Right atrium auricular region (tissue), 2 donors: Measurements from ENCODE around the gene RHOT2. TPM values are rescaled to one million over a fixed set of nuclear protein-coding genes. Genes with fewer than 3 reads are reported as not detected.
"Not testable (repeated sequence)": the region's sequence is repeated elsewhere in the genome, so short reads cannot be mapped to it uniquely, and the experiment has no call there.

Experiments used
- DNase-seq: peaks from one replicate; pipeline ENCODE4 v3.0.0-alpha.2; 2019; ENCODE audit warnings: low spot score
- H3K27ac ChIP-seq, 2 donors: fragments of 200-600 bp; sonication (generic); 1 replicate in 1 of 2; 2 replicates in 1 of 2; pipeline ENCODE4 v1.5.1; 2016 to 2019
- H3K27me3 ChIP-seq, 2 donors: fragments of 200-600 bp; sonication (generic); one replicate each; pipeline versions ENCODE4 v1.5.1 to v1.6.0; 2017 to 2019
- H3K36me3 ChIP-seq: fragments of 200-600 bp; sonication (generic); one replicate; pipeline ENCODE4 v1.5.1; 2016
- H3K4me1 ChIP-seq, 2 donors: fragments of 200-600 bp; sonication (generic); one replicate each; pipeline versions ENCODE4 v1.5.1 to v1.6.0; 2017 to 2019
- H3K4me3 ChIP-seq, 2 donors: fragments of 200-600 bp; sonication (generic); 1 replicate in 1 of 2; 2 replicates in 1 of 2; pipeline ENCODE4 v1.5.1; 2017 to 2019; ENCODE audit warnings: mild to moderate bottlenecking in 1 of 2, moderate library complexity in 1 of 2
- H3K9me3 ChIP-seq, 2 donors: fragments of 200-600 bp; sonication (generic); one replicate each; pipeline ENCODE4 v1.5.1; 2019
- total RNA-seq, 2 donors: library from RNA; depleted of rRNA; stranded (reverse); fragments of >200 nt; gene quantifications; one replicate each; pipeline ENCODE4 v1.1.0, GENCODE V29; 2016
- TF ChIP-seq, protein P1 (sequence below), 2 donors: fragments of 200-600 bp; sonication (generic); IDR thresholded peaks; one replicate each; pipeline ENCODE4 v1.5.1; 2019; ENCODE audit warnings: antibody characterized with exemption in 2 of 2

The RHOT2 gene
- total RNA-seq, 2 donors from 2014 or later, result 37.8 to 42.8 TPM

DNA sequence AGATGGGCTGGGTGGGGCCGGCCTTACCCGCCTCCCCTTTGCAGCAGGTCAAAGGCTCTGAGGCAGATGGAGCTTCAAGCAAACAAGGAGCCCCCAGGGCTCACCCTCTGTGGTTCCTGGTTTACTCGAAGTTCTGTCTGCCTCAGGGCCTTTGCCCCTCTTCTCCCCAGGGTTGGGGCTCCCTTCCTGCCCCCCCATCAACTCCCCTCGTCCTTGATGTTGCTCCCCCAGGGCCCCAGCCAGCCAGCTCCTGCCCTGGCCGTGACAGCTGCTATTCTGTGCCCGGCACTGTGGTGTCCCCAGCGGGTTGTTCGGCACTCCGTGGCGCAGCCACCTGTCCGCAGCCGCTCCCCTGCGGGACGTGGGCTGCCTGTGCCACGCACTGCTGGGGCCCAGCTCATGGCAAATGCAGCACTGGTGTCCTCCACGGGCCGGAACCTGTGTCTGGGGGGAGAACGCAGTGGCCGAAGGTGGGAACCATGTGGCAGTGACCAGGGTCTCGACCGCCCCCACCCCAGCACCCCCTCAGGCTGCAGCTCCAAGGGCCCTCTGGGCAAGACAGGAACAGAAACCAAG, 42.7 kb downstream of the RHOT2 start:
- peaks cover 12 to 33% of the 10 kb centered on the region in 2 donors for H3K27me3 ChIP-seq
- peaks cover 0 to 38% of the 10 kb centered on the region in 2 donors for H3K4me1 ChIP-seq
- H3K9me3 ChIP-seq, result no peaks in the 10 kb centered on the region
- no peak overlapping the region for H3K4me3 ChIP-seq
- no peak overlapping the region for H3K27ac ChIP-seq
- TF ChIP-seq, protein P1, sequence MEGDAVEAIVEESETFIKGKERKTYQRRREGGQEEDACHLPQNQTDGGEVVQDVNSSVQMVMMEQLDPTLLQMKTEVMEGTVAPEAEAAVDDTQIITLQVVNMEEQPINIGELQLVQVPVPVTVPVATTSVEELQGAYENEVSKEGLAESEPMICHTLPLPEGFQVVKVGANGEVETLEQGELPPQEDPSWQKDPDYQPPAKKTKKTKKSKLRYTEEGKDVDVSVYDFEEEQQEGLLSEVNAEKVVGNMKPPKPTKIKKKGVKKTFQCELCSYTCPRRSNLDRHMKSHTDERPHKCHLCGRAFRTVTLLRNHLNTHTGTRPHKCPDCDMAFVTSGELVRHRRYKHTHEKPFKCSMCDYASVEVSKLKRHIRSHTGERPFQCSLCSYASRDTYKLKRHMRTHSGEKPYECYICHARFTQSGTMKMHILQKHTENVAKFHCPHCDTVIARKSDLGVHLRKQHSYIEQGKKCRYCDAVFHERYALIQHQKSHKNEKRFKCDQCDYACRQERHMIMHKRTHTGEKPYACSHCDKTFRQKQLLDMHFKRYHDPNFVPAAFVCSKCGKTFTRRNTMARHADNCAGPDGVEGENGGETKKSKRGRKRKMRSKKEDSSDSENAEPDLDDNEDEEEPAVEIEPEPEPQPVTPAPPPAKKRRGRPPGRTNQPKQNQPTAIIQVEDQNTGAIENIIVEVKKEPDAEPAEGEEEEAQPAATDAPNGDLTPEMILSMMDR (IDR thresholded peaks at IDR 0.05), result no peak
- no peaks in the 10 kb centered on the region for H3K36me3 ChIP-seq
- DNase-seq, result no peak

DNA sequence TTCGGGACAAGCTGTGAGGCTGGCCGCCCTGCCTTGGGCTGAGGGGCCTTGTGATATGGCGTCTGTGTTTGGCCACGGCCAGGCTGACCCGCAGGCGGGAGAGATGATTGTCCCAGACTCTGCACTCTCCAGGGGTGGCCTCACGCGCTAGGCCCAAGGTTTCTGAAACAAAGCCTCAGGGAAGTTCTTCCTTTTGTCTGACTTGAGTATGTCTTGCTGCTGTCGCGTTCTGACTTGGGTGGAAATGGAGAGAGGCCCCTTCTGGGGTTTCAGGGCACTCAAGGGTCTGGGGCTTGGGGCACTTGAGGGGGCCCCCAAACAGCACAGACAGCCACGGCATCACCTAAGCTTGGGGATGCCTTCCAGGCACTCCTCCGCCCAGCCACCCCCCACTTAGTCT, 43.2 kb downstream of the RHOT2 start:
- peaks cover 11 to 33% of the 10 kb centered on the region in 2 donors for H3K27me3 ChIP-seq
- DNase-seq, result no peak
- TF ChIP-seq, protein P1 (IDR thresholded peaks at IDR 0.05), result no peak

DNA sequence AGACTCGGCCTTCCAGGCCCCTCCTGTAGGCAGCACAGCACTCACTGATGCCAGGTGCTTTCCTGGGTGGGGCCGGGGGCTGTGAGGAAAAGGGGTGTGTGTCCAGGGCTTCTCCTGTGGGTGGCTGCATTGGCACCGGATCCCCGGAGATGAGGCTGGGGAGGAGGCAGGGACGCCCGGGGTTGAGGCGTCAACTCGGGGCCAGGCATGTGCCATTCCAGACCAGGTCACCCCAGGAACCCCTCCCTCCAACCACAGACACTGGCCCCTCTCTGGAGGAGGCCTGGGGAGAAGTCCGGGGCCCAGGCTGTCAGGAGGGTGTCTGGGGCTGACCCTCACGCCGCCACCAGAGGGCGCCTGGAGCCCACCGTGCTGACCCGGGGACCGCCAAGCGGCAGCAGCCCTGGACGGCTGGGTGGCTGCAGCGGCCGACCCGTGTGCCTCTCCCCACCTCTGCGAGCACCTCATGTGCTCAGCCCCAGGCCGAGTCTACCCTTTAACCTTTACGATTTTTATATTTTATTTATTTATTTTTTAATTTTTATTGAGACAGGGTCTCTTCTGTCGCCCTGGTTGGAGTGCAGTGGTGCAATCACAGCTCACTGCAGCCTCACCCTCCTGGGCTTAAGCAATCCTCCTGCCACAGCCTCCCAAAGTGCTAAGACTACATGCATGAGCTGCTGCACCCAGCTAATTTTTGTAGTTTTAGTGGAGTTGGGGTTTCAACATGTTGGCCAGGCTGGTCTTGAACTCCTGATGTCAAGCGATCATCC, 43.8 kb downstream of the RHOT2 start:
- H3K4me1 ChIP-seq, result peaks cover 0 to 41% of the 10 kb centered on the region in 2 donors
- H3K4me3 ChIP-seq, result no peak overlapping the region
- H3K27me3 ChIP-seq, result peaks cover 5 to 29% of the 10 kb centered on the region in 2 donors
- H3K36me3 ChIP-seq, result no peaks in the 10 kb centered on the region
- peak; percentile 74 for DNase-seq
- no peak overlapping the region for H3K27ac ChIP-seq
- TF ChIP-seq, protein P1 (IDR thresholded peaks at IDR 0.05), result peak; percentile 72 to 98
- no peaks in the 10 kb centered on the region for H3K9me3 ChIP-seq

More for the DNA sequence above, 43.2 kb downstream of the RHOT2 start:
- Histone ChIP-seq H3K9me3 (no peaks in the 10 kb centered on the region), H3K4me3 (no peak overlapping the region), H3K27ac (no peak overlapping the region), H3K4me1 (peaks cover 0 to 41% of the 10 kb centered on the region in 2 donors), H3K36me3 (no peaks in the 10 kb centered on the region)

DNA sequence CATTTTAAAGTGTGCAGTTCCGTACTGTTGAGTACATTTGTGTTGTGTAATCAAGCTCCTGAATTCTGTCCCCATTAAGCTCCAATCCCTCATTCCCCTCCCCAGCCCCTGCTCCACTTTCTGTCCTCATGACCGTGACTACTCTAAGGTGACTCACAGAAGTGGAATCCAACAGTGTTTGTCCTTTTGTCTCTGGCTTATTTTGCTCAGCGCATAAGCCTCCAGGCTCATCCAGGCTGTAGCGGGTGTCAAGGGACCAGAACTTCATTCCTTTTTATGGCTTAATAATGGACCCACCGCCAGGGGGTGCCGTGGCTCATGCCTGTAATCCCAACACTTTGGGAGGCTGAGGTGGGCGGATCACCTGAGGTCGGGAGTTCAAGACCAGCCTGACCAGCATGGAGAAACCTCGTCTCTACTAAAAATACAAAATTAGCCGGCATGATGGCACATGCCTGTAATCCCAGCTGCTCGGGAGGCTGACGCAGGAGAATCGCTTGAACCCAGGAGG, 44.9 kb downstream of the RHOT2 start:
- Histone ChIP-seq H3K4me1 (peaks cover 0 to 46% of the 10 kb centered on the region in 2 donors), H3K27me3 (peaks cover 3 to 24% of the 10 kb centered on the region in 2 donors)
- not testable (repeated sequence) for DNase-seq, H3K4me3 ChIP-seq, H3K36me3 ChIP-seq, H3K9me3 ChIP-seq, H3K27ac ChIP-seq
- TF ChIP-seq, protein P1 (IDR thresholded peaks at IDR 0.05), result peak in 1 of 2 donors; percentile 40

DNA sequence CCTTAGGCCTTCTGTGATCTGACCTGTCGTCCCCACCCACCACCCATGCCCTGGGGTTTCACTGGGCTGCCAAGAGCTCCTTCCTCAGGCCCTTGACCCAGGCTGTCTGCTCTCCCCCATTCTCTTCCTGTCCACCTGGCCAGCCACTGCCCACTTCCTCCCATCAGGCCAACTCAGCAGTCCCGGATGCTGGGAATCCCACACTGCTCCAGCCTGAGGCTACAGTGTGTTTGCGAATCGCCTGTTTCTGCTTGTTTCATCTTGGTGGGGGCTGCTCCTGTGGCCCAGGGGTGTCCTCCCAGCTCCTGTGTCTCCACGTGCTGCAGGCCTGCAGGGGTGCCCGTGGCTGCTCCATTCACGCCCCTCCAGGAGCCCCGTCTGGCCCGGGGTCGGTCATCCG, 46.1 kb downstream of the RHOT2 start:
- H3K9me3 ChIP-seq, result no peaks in the 10 kb centered on the region
- no peak for DNase-seq
- H3K4me3 ChIP-seq, result peak overlapping the region in 1 of 2 donors; percentile 48
- no peaks in the 10 kb centered on the region for H3K36me3 ChIP-seq
- peaks cover 0 to 14% of the 10 kb centered on the region in 2 donors for H3K27me3 ChIP-seq
- TF ChIP-seq, protein P1 (IDR thresholded peaks at IDR 0.05), result no peak
- peaks cover 0 to 51% of the 10 kb centered on the region in 2 donors for H3K4me1 ChIP-seq
- no peak overlapping the region for H3K27ac ChIP-seq
